Loucy (cell line): ENCODE results near the gene RPS6KA2.

Experiments used
- H2AFZ ChIP-seq: fragments of 200-600 bp; sonication (generic); 2 replicates; pipeline ENCODE4 v1.6.0; 2016; ENCODE audit warnings: antibody characterized with exemption, mild to moderate bottlenecking, low read length, moderate library complexity
- H3F3A ChIP-seq: fragments of 200-600 bp; 2 replicates; pipeline ENCODE4 v1.6.0; 2016; ENCODE audit warnings: antibody characterized with exemption, low read depth, mild to moderate bottlenecking
- H3K27me3 ChIP-seq: fragments of 200-600 bp; sonication (generic); 2 replicates; pipeline ENCODE4 v1.6.1; 2014; ENCODE audit warnings: low read length, mild to moderate bottlenecking; ENCODE audit not compliant: insufficient read depth, poor library complexity, severe bottlenecking
- H3K36me3 ChIP-seq: fragments of 200-600 bp; sonication (generic); 2 replicates; pipeline ENCODE4 v1.6.1; 2016; ENCODE audit warnings: low read length; ENCODE audit not compliant: insufficient read depth
- H3K4me1 ChIP-seq: fragments of 200-600 bp; sonication (generic); 2 replicates; pipeline ENCODE4 v1.5.1; 2014; ENCODE audit warnings: low read length, mild to moderate bottlenecking; ENCODE audit not compliant: insufficient read depth, poor library complexity, severe bottlenecking
- H3K4me2 ChIP-seq: fragments of 200-600 bp; sonication (generic); 2 replicates; pipeline ENCODE4 v1.6.0; 2014; ENCODE audit warnings: antibody characterized with exemption, low read length, low read depth, mild to moderate bottlenecking; ENCODE audit not compliant: poor library complexity, severe bottlenecking
- H3K4me3 ChIP-seq: fragments of 200-600 bp; sonication (generic); 2 replicates; pipeline ENCODE4 v1.5.1; 2014; ENCODE audit warnings: low read length, mild to moderate bottlenecking, mixed read lengths; ENCODE audit not compliant: poor library complexity, severe bottlenecking
- H3K79me2 ChIP-seq: fragments of 200-600 bp; sonication (generic); 2 replicates; pipeline ENCODE4 v1.6.1; 2014; ENCODE audit warnings: low read length; ENCODE audit not compliant: insufficient read depth
- H3K9ac ChIP-seq: fragments of 200-600 bp; sonication (generic); 2 replicates; pipeline ENCODE4 v1.6.0; 2014; ENCODE audit warnings: mild to moderate bottlenecking, low read depth, low read length, moderate library complexity; ENCODE audit not compliant: poor library complexity, severe bottlenecking
- H3K9me2 ChIP-seq: fragments of 200-600 bp; sonication (generic); replicated peaks from 2 replicates; pipeline ENCODE4 v1.6.1; 2016; ENCODE audit warnings: low read depth, low read length, mixed read lengths
- H3K9me3 ChIP-seq: fragments of 200-600 bp; sonication (generic); 2 replicates; pipeline ENCODE4 v1.6.1; 2014; ENCODE audit warnings: mild to moderate bottlenecking, antibody characterized with exemption, low read length, low read depth; ENCODE audit not compliant: insufficient read depth
- H4K20me1 ChIP-seq: fragments of 200-600 bp; sonication (generic); 2 replicates; pipeline ENCODE4 v1.6.0; 2014; ENCODE audit warnings: antibody characterized with exemption, low read length, mild to moderate bottlenecking; ENCODE audit not compliant: insufficient read depth, poor library complexity, severe bottlenecking
- EZH2phosphoT487 ChIP-seq: fragments of 200-600 bp; IDR thresholded peaks from 2 replicates; pipeline ENCODE4 v1.6.1; 2018; ENCODE audit warnings: antibody characterized with exemption, mild to moderate bottlenecking, moderate library complexity, borderline replicate concordance
- TF ChIP-seq, protein P1 (sequence below): fragments of 200-600 bp; sonication (generic); conservative IDR thresholded peaks from 2 replicates; pipeline ENCODE4 v1.5.1; 2014; ENCODE audit warnings: mild to moderate bottlenecking, antibody characterized with exemption, low read length

The RPS6KA2 gene

DNA sequence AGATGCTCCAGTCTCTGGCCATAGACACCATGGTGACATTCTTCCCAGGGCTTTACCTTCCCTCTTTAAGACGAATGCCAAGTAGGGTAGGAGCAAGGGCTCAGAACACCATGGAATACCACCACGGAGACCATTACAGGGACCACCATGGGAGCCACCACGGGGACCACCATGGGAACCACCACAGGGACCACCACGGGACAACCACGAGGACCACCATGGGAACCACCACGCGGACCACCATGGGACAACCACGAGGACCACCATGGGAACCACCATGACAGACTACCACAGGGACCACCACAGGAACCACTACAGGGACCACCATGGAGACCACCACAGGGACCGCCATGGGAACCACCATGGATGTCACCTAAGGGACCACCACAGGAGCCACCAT is 177.4 kb downstream of the RPS6KA2 start:
- H3K36me3 ChIP-seq, result no peaks in the 10 kb centered on the region
- no peaks in the 10 kb centered on the region for H3K4me1 ChIP-seq
- no peaks in the 10 kb centered on the region for H3K27me3 ChIP-seq
- no peak overlapping the region for H3K9ac ChIP-seq
- H3F3A ChIP-seq, result no peaks in the 10 kb centered on the region
- no peak overlapping the region for H3K4me2 ChIP-seq
- H3K9me2 ChIP-seq, result no peaks in the 10 kb centered on the region
- H3K9me3 ChIP-seq, result no peaks in the 10 kb centered on the region; the same call in 1 of the 2 replicates
- no peak overlapping the region for H2AFZ ChIP-seq
- TF ChIP-seq, protein P1, sequence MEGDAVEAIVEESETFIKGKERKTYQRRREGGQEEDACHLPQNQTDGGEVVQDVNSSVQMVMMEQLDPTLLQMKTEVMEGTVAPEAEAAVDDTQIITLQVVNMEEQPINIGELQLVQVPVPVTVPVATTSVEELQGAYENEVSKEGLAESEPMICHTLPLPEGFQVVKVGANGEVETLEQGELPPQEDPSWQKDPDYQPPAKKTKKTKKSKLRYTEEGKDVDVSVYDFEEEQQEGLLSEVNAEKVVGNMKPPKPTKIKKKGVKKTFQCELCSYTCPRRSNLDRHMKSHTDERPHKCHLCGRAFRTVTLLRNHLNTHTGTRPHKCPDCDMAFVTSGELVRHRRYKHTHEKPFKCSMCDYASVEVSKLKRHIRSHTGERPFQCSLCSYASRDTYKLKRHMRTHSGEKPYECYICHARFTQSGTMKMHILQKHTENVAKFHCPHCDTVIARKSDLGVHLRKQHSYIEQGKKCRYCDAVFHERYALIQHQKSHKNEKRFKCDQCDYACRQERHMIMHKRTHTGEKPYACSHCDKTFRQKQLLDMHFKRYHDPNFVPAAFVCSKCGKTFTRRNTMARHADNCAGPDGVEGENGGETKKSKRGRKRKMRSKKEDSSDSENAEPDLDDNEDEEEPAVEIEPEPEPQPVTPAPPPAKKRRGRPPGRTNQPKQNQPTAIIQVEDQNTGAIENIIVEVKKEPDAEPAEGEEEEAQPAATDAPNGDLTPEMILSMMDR, result no peak
- TF ChIP-seq EZH2phosphoT487, result no peak
- H3K4me3 ChIP-seq, result no peak overlapping the region
- no peaks in the 10 kb centered on the region for H3K79me2 ChIP-seq
- H4K20me1 ChIP-seq, result no peaks in the 10 kb centered on the region

DNA sequence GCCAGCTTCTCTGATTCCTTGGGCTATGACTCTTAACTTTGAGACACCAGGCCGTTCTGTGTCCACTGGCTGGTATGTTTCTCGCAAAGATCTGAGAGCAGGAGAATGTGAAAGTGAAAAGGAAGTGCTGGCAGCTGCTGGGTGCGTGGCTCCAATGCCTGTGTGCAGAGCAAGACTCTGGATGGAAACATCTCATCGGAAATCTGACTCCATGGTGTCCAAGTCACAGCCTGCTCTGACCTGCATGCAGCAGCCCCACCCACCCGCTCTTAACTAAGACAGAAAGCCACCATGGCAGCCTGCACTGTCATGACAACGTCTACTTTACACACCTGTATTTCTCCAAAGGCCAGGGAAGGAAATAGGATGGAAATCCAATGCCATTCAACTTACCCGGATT is 178.0 kb downstream of the RPS6KA2 start:
- no peaks in the 10 kb centered on the region for H3F3A ChIP-seq
- TF ChIP-seq, protein P1, result no peak
- no peak for TF ChIP-seq EZH2phosphoT487
- H3K79me2 ChIP-seq, result no peaks in the 10 kb centered on the region
- no peaks in the 10 kb centered on the region for H4K20me1 ChIP-seq
- no peak overlapping the region for H3K9ac ChIP-seq
- no peaks in the 10 kb centered on the region for H3K9me2 ChIP-seq
- no peaks in the 10 kb centered on the region; the same call in 1 of the 2 replicates for H3K9me3 ChIP-seq
- no peak overlapping the region for H2AFZ ChIP-seq
- H3K27me3 ChIP-seq, result no peaks in the 10 kb centered on the region
- H3K4me3 ChIP-seq, result no peak overlapping the region
- H3K36me3 ChIP-seq, result no peaks in the 10 kb centered on the region
- no peak overlapping the region for H3K4me2 ChIP-seq
- no peaks in the 10 kb centered on the region for H3K4me1 ChIP-seq

DNA sequence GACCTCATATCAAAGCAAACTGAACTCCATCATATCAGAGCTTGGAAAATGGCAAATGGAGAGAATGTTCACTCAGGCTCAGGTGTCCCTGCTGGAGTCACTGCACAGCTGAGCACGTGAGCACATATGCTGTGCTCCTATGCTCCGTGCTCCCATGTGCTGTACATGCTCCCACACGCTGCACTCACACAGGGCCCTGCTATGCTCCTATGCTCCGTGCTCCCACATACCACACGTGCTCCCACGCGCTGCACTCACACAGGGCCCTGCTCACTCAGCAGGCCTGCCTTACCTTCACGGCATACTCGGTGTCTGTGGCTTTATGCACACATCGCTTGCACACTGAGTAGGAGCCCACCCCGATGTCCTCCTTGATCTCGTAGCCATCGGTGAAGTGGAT is 178.6 kb downstream of the RPS6KA2 start:
- TF ChIP-seq, protein P1, result no peak
- Histone ChIP-seq H3K4me2 (no peak overlapping the region), H3K9me3 (no peaks in the 10 kb centered on the region; the same call in 1 of the 2 replicates), H3K9ac (no peak overlapping the region), H3F3A (no peaks in the 10 kb centered on the region), H3K36me3 (no peaks in the 10 kb centered on the region), H3K4me1 (no peaks in the 10 kb centered on the region), H3K27me3 (no peaks in the 10 kb centered on the region), H4K20me1 (no peaks in the 10 kb centered on the region), H3K9me2 (no peaks in the 10 kb centered on the region), H2AFZ (no peak overlapping the region), H3K79me2 (no peaks in the 10 kb centered on the region), H3K4me3 (no peak overlapping the region)
